ENCODE data around the gene HTR6.

DNA sequence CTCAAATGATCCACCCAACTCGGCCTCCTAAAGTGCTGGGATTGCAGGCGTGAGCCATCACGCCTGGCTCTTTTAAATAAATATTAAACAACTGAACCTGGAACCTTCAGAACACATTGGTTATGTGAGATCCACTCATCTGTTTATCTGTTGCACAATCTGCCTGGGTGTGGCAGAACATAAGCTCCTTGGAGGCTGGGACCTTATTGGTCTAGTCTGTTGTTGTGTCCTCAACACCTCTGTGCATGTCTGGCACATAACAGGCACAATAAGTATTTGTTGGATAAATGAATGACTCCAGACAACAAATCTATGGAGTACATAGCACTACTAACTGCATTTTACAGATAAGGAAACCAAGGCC lies 24.7 kb upstream of the HTR6 start:
- TF ChIP-seq, protein P1, sequence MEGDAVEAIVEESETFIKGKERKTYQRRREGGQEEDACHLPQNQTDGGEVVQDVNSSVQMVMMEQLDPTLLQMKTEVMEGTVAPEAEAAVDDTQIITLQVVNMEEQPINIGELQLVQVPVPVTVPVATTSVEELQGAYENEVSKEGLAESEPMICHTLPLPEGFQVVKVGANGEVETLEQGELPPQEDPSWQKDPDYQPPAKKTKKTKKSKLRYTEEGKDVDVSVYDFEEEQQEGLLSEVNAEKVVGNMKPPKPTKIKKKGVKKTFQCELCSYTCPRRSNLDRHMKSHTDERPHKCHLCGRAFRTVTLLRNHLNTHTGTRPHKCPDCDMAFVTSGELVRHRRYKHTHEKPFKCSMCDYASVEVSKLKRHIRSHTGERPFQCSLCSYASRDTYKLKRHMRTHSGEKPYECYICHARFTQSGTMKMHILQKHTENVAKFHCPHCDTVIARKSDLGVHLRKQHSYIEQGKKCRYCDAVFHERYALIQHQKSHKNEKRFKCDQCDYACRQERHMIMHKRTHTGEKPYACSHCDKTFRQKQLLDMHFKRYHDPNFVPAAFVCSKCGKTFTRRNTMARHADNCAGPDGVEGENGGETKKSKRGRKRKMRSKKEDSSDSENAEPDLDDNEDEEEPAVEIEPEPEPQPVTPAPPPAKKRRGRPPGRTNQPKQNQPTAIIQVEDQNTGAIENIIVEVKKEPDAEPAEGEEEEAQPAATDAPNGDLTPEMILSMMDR (conservative IDR thresholded peaks at IDR 0.05; ENCODE audit: low read length) = no peak
- no peak for TF ChIP-seq EZH2phosphoT487 (IDR thresholded peaks at IDR 0.05; ENCODE audit: borderline replicate concordance, low read depth, low read length)

Measured in OCI-LY7 (cell line).